Measurements from ENCODE around the gene TMTC1. TPM values are rescaled to one million over a fixed set of nuclear protein-coding genes. Genes with fewer than 3 reads are reported as not detected.
"Not testable (repeated sequence)": the region's sequence is repeated elsewhere in the genome, so short reads cannot be mapped to it uniquely, and the experiment has no call there.

Gene TMTC1
- total RNA-seq, 1 experiment from 2014 or later: 136 TPM

- DNase-seq (ENCODE audit: low read depth): no peak
Measured at GRCh38 chr12:29672580-29672979, 111.2 kb downstream of the TMTC1 start.

- no peak for DNase-seq (ENCODE audit: low read depth)
Measured at GRCh38 chr12:29671742-29672141, 112.0 kb downstream of the TMTC1 start.

- no peak for DNase-seq (ENCODE audit: low read depth)
Measured at GRCh38 chr12:29667011-29667410, 116.7 kb downstream of the TMTC1 start.

GRCh38 chr12:29665107-29665506 lies 118.6 kb downstream of the TMTC1 start:
- no peak for DNase-seq (ENCODE audit: low read depth)

- no peak for DNase-seq (ENCODE audit: low read depth)
Measured at GRCh38 chr12:29662734-29663323, 120.9 kb downstream of the TMTC1 start.

- no peak for DNase-seq (ENCODE audit: low read depth)
Measured at GRCh38 chr12:29660847-29661246, 122.9 kb downstream of the TMTC1 start.

GRCh38 chr12:29656762-29657538 lies 126.8 kb downstream of the TMTC1 start:
- no peak for DNase-seq (ENCODE audit: low read depth)

GRCh38 chr12:29655861-29656260 lies 127.9 kb downstream of the TMTC1 start:
- DNase-seq (ENCODE audit: low read depth): peak; percentile 40

GRCh38 chr12:29653286-29653685 lies 130.5 kb downstream of the TMTC1 start:
- no peak for DNase-seq (ENCODE audit: low read depth)

- DNase-seq (ENCODE audit: low read depth): no peak
Measured at GRCh38 chr12:29650371-29650770, 133.4 kb downstream of the TMTC1 start.

GRCh38 chr12:29649722-29650121 lies 134.0 kb downstream of the TMTC1 start:
- DNase-seq (ENCODE audit: low read depth): no peak

- DNase-seq (ENCODE audit: low read depth): no peak
Measured at GRCh38 chr12:29644536-29645162, 139.1 kb downstream of the TMTC1 start.

GRCh38 chr12:29640589-29641345 lies 143.0 kb downstream of the TMTC1 start:
- DNase-seq (ENCODE audit: low read depth): peak; percentile 58

GRCh38 chr12:29639893-29640495 lies 143.7 kb downstream of the TMTC1 start:
- no peak for DNase-seq (ENCODE audit: low read depth)

GRCh38 chr12:29638528-29638927 lies 145.2 kb downstream of the TMTC1 start:
- no peak for DNase-seq (ENCODE audit: low read depth)

- DNase-seq (ENCODE audit: low read depth): peak; percentile 31
Measured at GRCh38 chr12:29634057-29634456, 149.7 kb downstream of the TMTC1 start.

GRCh38 chr12:29630164-29630563 lies 153.6 kb downstream of the TMTC1 start:
- not testable (repeated sequence) for DNase-seq (ENCODE audit: low read depth)

- no peak for DNase-seq (ENCODE audit: low read depth)
Measured at GRCh38 chr12:29627221-29627620, 156.5 kb downstream of the TMTC1 start.

GRCh38 chr12:29625359-29625953 lies 158.3 kb downstream of the TMTC1 start:
- DNase-seq (ENCODE audit: low read depth): no peak

GRCh38 chr12:29622251-29622650 lies 161.5 kb downstream of the TMTC1 start:
- no peak for DNase-seq (ENCODE audit: low read depth)

- no peak for DNase-seq (ENCODE audit: low read depth)
Measured at GRCh38 chr12:29620030-29620429, 163.7 kb downstream of the TMTC1 start.

All from LHCN-M2 (cell line).